SK-N-SH treated with all-trans-retinoic acid at 6 μM for 48 hours (cell line): Measurements from ENCODE around the gene INSYN1.

Experiments used
- ATAC-seq: fragments of 200-7000 bp; cut with Tn5 transposase; 3 replicates; pipeline ENCODE4 v1.9.1; 2020; ENCODE audit warnings: mild to moderate bottlenecking, moderate library complexity
- ARNTL ChIP-seq: fragments of 450-650 bp; formaldehyde crosslinking; IDR thresholded peaks from 2 replicates; pipeline ENCODE4 v1.5.0; 2020; ENCODE audit warnings: low read depth, mild to moderate bottlenecking, moderate library complexity, borderline replicate concordance
- BACH2 ChIP-seq: fragments of 250-450 bp; sonication (Bioruptor Pico); IDR thresholded peaks from 2 replicates; pipeline ENCODE4 v1.9.0; 2021; ENCODE audit warnings: mild to moderate bottlenecking, borderline replicate concordance
- CREB5 ChIP-seq: fragments of 250-450 bp; sonication (Bioruptor Pico); IDR thresholded peaks from 2 replicates; pipeline ENCODE4 v1.5.1; 2020; ENCODE audit warnings: low read depth, mild to moderate bottlenecking, moderate library complexity
- CSDC2 ChIP-seq: fragments of 250-450 bp; sonication (Bioruptor Pico); IDR thresholded peaks from 2 replicates; pipeline ENCODE4 v1.5.0; 2020; ENCODE audit warnings: mild to moderate bottlenecking, moderate library complexity
- CSRNP3 ChIP-seq: fragments of 250-450 bp; sonication (Bioruptor Pico); IDR thresholded peaks from 2 replicates; pipeline ENCODE4 v1.5.1; 2021; ENCODE audit warnings: mild to moderate bottlenecking, moderate library complexity
- ESRRG ChIP-seq: fragments of 250-450 bp; sonication (Bioruptor Pico); IDR thresholded peaks from 2 replicates; pipeline ENCODE4 v1.6.1; 2021; ENCODE audit warnings: mild to moderate bottlenecking
- GLIS3 ChIP-seq: fragments of 250-450 bp; sonication (Bioruptor Pico); IDR thresholded peaks from 2 replicates; pipeline ENCODE4 v1.5.0; 2020; ENCODE audit warnings: mild to moderate bottlenecking, moderate library complexity
- ISL1 ChIP-seq: fragments of 250-450 bp; sonication (Bioruptor Pico); IDR thresholded peaks from 2 replicates; pipeline ENCODE4 v2.1.2; 2022; ENCODE audit warnings: mild to moderate bottlenecking, moderate library complexity
- OSR1 ChIP-seq: fragments of 250-450 bp; sonication (Bioruptor Pico); IDR thresholded peaks from 2 replicates; pipeline ENCODE4 v1.8.0; 2022; ENCODE audit warnings: moderate library complexity, mild to moderate bottlenecking, inconsistent platforms
- PATZ1 ChIP-seq: fragments of 250-450 bp; sonication (Bioruptor Pico); IDR thresholded peaks from 2 replicates; pipeline ENCODE4 v1.8.0; 2020; ENCODE audit warnings: mild to moderate bottlenecking, moderate library complexity, borderline replicate concordance
- POU6F1 ChIP-seq: fragments of 250-450 bp; sonication (Bioruptor Pico); IDR thresholded peaks from 2 replicates; pipeline ENCODE4 v1.8.0; 2021; ENCODE audit warnings: low read depth, mild to moderate bottlenecking, moderate library complexity, borderline replicate concordance
- PPARA ChIP-seq: fragments of 250-450 bp; sonication (Bioruptor Pico); IDR thresholded peaks from 2 replicates; pipeline ENCODE4 v1.5.0; 2020; ENCODE audit warnings: mild to moderate bottlenecking, borderline replicate concordance
- RARB ChIP-seq: fragments of 250-450 bp; sonication (Bioruptor Pico); IDR thresholded peaks from 2 replicates; pipeline ENCODE4 v1.8.0; 2021; ENCODE audit warnings: mild to moderate bottlenecking, moderate library complexity
- SNAI2 ChIP-seq: fragments of 250-450 bp; sonication (Bioruptor Pico); IDR thresholded peaks from 2 replicates; pipeline ENCODE4 v1.5.0; 2020; ENCODE audit warnings: mild to moderate bottlenecking, moderate library complexity
- TCF4 ChIP-seq: fragments of 250-450 bp; sonication (Bioruptor Pico); IDR thresholded peaks from 2 replicates; pipeline ENCODE4 v1.8.0; 2021; ENCODE audit warnings: mild to moderate bottlenecking, moderate library complexity, borderline replicate concordance
- TOX ChIP-seq: fragments of 250-450 bp; sonication (Bioruptor Pico); IDR thresholded peaks from 2 replicates; pipeline ENCODE4 v1.8.0; 2021; ENCODE audit warnings: mild to moderate bottlenecking, moderate library complexity, borderline replicate concordance
- TSHZ2 ChIP-seq: fragments of 250-450 bp; sonication (Bioruptor Pico); IDR thresholded peaks from 2 replicates; pipeline ENCODE4 v1.5.0; 2020; ENCODE audit warnings: mild to moderate bottlenecking, moderate library complexity
- ZC3H10 ChIP-seq: fragments of 250-450 bp; sonication (Bioruptor Pico); IDR thresholded peaks from 2 replicates; pipeline ENCODE4 v1.5.1; 2021; ENCODE audit warnings: mild to moderate bottlenecking, moderate library complexity
- ZFP3 ChIP-seq: fragments of 250-450 bp; sonication (Bioruptor Pico); IDR thresholded peaks from 2 replicates; pipeline ENCODE4 v1.5.0; 2020; ENCODE audit warnings: mild to moderate bottlenecking, moderate library complexity
- ZFP30 ChIP-seq: fragments of 450-650 bp; formaldehyde crosslinking; IDR thresholded peaks from 2 replicates; pipeline ENCODE4 v1.5.0; 2022; ENCODE audit warnings: mild to moderate bottlenecking, moderate library complexity
- ZNF565 ChIP-seq: fragments of 450-650 bp; formaldehyde crosslinking; conservative IDR thresholded peaks from 2 replicates; pipeline ENCODE4 v1.5.0; 2020; ENCODE audit warnings: low read depth, mild to moderate bottlenecking, moderate library complexity
- ZNF70 ChIP-seq: fragments of 450-650 bp; formaldehyde crosslinking; IDR thresholded peaks from 2 replicates; pipeline ENCODE4 v1.5.0; 2020; ENCODE audit warnings: mild to moderate bottlenecking, moderate library complexity
- ZNF8 ChIP-seq: fragments of 450-650 bp; formaldehyde crosslinking; IDR thresholded peaks from 2 replicates; pipeline ENCODE4 v1.5.0; 2020; ENCODE audit warnings: mild to moderate bottlenecking, moderate library complexity

Gene INSYN1

GRCh38 chr15:73773428-73773827 lies 20.3 kb upstream of the INSYN1 start:
- ATAC-seq = no peak
- TF ChIP-seq PPARA (CRISPR knock-in tag) (no peak), ZC3H10 (CRISPR knock-in tag) (no peak), ARNTL (CRISPR knock-in tag) (no peak), ESRRG (CRISPR knock-in tag) (no peak), TSHZ2 (CRISPR knock-in tag) (no peak), OSR1 (no peak), TOX (CRISPR knock-in tag) (no peak), CREB5 (CRISPR knock-in tag) (no peak), ZFP3 (CRISPR knock-in tag) (no peak), CSDC2 (CRISPR knock-in tag) (no peak), ISL1 (CRISPR knock-in tag) (no peak), ZFP30 (no peak), ZNF70 (no peak), POU6F1 (CRISPR knock-in tag) (no peak), TCF4 (no peak), SNAI2 (CRISPR knock-in tag) (no peak), CSRNP3 (CRISPR knock-in tag) (no peak), RARB (no peak), ZNF565 (no peak)

- no peak for ATAC-seq
- TF ChIP-seq ARNTL (CRISPR knock-in tag) (no peak), PPARA (CRISPR knock-in tag) (no peak), ZNF70 (no peak), BACH2 (CRISPR knock-in tag) (no peak), TCF4 (no peak), ZNF8 (no peak), OSR1 (no peak), PATZ1 (no peak), ZFP3 (CRISPR knock-in tag) (no peak), CSDC2 (CRISPR knock-in tag) (no peak), GLIS3 (CRISPR knock-in tag) (no peak), ZFP30 (no peak), CSRNP3 (CRISPR knock-in tag) (no peak)
Observed at GRCh38 chr15:73771385-73772045, 18.4 kb upstream of the INSYN1 start.
